Heart left ventricle (tissue), 16 donors: ENCODE measurements around the gene TBX1. TPM values are rescaled to one million over a fixed set of nuclear protein-coding genes. Genes with fewer than 3 reads are reported as not detected.

ENCODE experiments used
- ATAC-seq, 4 donors: fragments of 200-7000 bp; cut with Tn5 transposase; one replicate each; pipeline ENCODE4 v1.9.1; 2020 to 2022; ENCODE audit warnings: moderate library complexity in 4 of 4, mild to moderate bottlenecking in 3 of 4, moderate number of reproducible peaks in 1 of 4
- DNase-seq, 5 donors: peaks; one replicate each; pipeline ENCODE4 v3.0.0-alpha.2; 2020
- H3K27ac ChIP-seq, 12 donors: fragments of 200-600 bp; sonication (generic) in 4 of 12; one replicate each; pipeline versions ENCODE4 v1.5.0 to v1.8.0; 2016 to 2022; ENCODE audit warnings: mild to moderate bottlenecking in 2 of 12
- H3K27me3 ChIP-seq, 9 donors: fragments of 200-600 bp; sonication (generic) in 2 of 9; one replicate each; pipeline versions ENCODE4 v1.5.1 to v1.8.0; 2016 to 2022; ENCODE audit warnings: mild to moderate bottlenecking in 3 of 9
- H3K36me3 ChIP-seq, 9 donors: fragments of 200-600 bp; sonication (generic) in 2 of 9; one replicate each; pipeline versions ENCODE4 v1.5.0 to v1.8.0; 2018 to 2022; ENCODE audit warnings: mild to moderate bottlenecking in 2 of 9
- H3K4me1 ChIP-seq, 12 donors: fragments of 200-600 bp; sonication (generic) in 4 of 12; one replicate each; pipeline versions ENCODE4 v1.5.0 to v1.8.0; 2016 to 2022; ENCODE audit warnings: mild to moderate bottlenecking in 3 of 12
- H3K4me3 ChIP-seq, 12 donors: fragments of 200-600 bp; sonication (generic) in 4 of 12; one replicate each; pipeline versions ENCODE4 v1.5.0 to v1.8.0; 2017 to 2022; ENCODE audit warnings: mild to moderate bottlenecking in 9 of 12, moderate library complexity in 4 of 12
- H3K9me3 ChIP-seq, 12 donors: fragments of 200-600 bp; sonication (generic) in 4 of 12; one replicate each; pipeline versions ENCODE4 v1.5.0 to v1.8.0; 2016 to 2022; ENCODE audit warnings: mild to moderate bottlenecking in 1 of 12
- POLR2A ChIP-seq, 2 donors: fragments of 450-650 bp; IDR thresholded peaks; one replicate each; pipeline ENCODE4 v1.6.1; 2017; ENCODE audit warnings: antibody characterized with exemption in 2 of 2, mild to moderate bottlenecking in 2 of 2, moderate library complexity in 2 of 2
- whole genome bisulfite sequencing, 4 donors: extraction: QIAGEN DNeasy Blood & Tissue Kit in 2 of 4; methylation state at CpG; one replicate each; pipeline versions ENCODE4 v1.1.5 to v1.1.7; 2013 to 2018; 5-methylcytosine and 5-hydroxymethylcytosine counted together
- intact Hi-C, 10 donors: fragments of 100-400 bp; cut with DNase I; formaldehyde crosslinking; loops; one replicate each; pipeline versions ENCODE4 v1.11.1 to v1.14.2; 2022
- long read RNA-seq, 3 donors: library from polyadenylated mRNA; unstranded; transcript quantifications; one replicate each; pipeline ENCODE4 v2.0.0, GENCODE V29; 2020 to 2021
- polyA plus RNA-seq, 2 donors: library from polyadenylated mRNA; stranded (reverse); fragments of 200-250 nt; gene quantifications; one replicate each; pipeline ENCODE4 v1.2.3, GENCODE V29; 2013
- total RNA-seq, 9 donors: library from RNA; depleted of rRNA in 2 of 9; stranded (reverse); fragments of >200 nt in 2 of 9; fragmentation: NEBNext Ultra II Directional in 3 of 9; extraction: Animal tissue kit (Norgen Biotek cat#: 25700) in 3 of 9; gene quantifications; one replicate each; pipeline versions ENCODE4 v1.1.0 to v1.2.4, GENCODE V29; 2016 to 2023
- TF ChIP-seq, protein P1 (sequence below), 12 donors: fragments of 200-600 bp; sonication (generic) in 4 of 12; IDR thresholded peaks; one replicate each; pipeline versions ENCODE4 v1.5.0 to v1.8.0; 2018 to 2022; ENCODE audit warnings: antibody characterized with exemption in 12 of 12, mild to moderate bottlenecking in 5 of 12
- donor health status: ischemic (EF 13 %, LVEDD 7.1; RV severe dilation, severe dysfunction).
- donor health status: healthy with polysubstance abuse.
- donor health status: DM: no; HTN: yes; CAD: no.
- donor health status: DM: no; HTN: no; CAD: no.
- donor health status: ischemic (EF 25% LVEDD 6.9; RV normal size, moderate dysfunction).
- donor health status: ischemic (EF 25% LVEDD 5.7; RV mildly dilated, moderate dysfunction).
- donor health status: healthy.
- donor health status: DM: yes; HTN: yes; CAD: no.
- donor health status: ischemic (EF 35%, LVEDD 5.7; RV mildly dilated, moderate dysfunction).
- donor health status: nonischemic (EF 11% LVEDD 7.7; RV severe dilation, severe dysfunction).
- donor health status: DM: yes; HTN: yes; CAD: no.
- donor health status: PGD.
- donor health status: ischemic (EF 29% LVEDD 5.4; RV normal size, mild dysfunction).
- donor health status: nonischemic (EF 23%, LVEDD 6.1; RV moderate dilation, normal function).

The TBX1 gene
- total RNA-seq, result 1 to 10 TPM in 4 of 9 donors, under 1 TPM in 4, not detected in 1; 0.28 to 3.1 (median 1.2) TPM
- under 1 TPM; 0.11 to 0.95 TPM for polyA plus RNA-seq
- long read RNA-seq, donor 1, result 0 reads
- long read RNA-seq, donor 2, result 0 reads
- long read RNA-seq, donor 3, result 0 reads

GRCh38 chr22:19760058-19760950 lies at the start of gene TBX1:
TBX1 (plus strand) TSS chr22:19760778; CDS start chr22:19760844, 66 bp downstream.
- intact Hi-C loops, result loop anchor here in 1 of 10 donors (5.0 kb wide), 1 partner anchor 92 kb away; the partner anchor contains the start of genes GNB1L and RTL10
- no peak for ATAC-seq
- no peak for DNase-seq
- H3K4me1 ChIP-seq, result peaks cover 0 to 48% (median 18%) of the 10 kb centered on the region in 12 donors
- H3K27me3 ChIP-seq, result peaks cover 67 to 94% (median 87%) of the 10 kb centered on the region in 9 donors
- no peaks in the 10 kb centered on the region for H3K9me3 ChIP-seq
- TF ChIP-seq, protein P1, sequence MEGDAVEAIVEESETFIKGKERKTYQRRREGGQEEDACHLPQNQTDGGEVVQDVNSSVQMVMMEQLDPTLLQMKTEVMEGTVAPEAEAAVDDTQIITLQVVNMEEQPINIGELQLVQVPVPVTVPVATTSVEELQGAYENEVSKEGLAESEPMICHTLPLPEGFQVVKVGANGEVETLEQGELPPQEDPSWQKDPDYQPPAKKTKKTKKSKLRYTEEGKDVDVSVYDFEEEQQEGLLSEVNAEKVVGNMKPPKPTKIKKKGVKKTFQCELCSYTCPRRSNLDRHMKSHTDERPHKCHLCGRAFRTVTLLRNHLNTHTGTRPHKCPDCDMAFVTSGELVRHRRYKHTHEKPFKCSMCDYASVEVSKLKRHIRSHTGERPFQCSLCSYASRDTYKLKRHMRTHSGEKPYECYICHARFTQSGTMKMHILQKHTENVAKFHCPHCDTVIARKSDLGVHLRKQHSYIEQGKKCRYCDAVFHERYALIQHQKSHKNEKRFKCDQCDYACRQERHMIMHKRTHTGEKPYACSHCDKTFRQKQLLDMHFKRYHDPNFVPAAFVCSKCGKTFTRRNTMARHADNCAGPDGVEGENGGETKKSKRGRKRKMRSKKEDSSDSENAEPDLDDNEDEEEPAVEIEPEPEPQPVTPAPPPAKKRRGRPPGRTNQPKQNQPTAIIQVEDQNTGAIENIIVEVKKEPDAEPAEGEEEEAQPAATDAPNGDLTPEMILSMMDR (IDR thresholded peaks at IDR 0.05), result no peak
- no peak for TF ChIP-seq POLR2A (IDR thresholded peaks at IDR 0.05)
- H3K36me3 ChIP-seq, result no peaks in the 10 kb centered on the region
- peak within 1 kb of the TSS in 7 of 12 donors; percentile 8 to 37 (median 28) for H3K4me3 ChIP-seq
- 3 to 7% (median 5%) methylated on average over 26 to 74 of the region's 79 CpGs for WGBS, 4 donors
- H3K27ac ChIP-seq, result no peak within 1 kb of the TSS

- intact Hi-C loops, result loop anchor here in 4 of 10 donors (10.0 kb wide), 3 partner anchors 78 to 418 kb away; partner anchors contain the start of gene CLTCL1 (in 1 of the 4)
- WGBS, 4 donors, result 90 to 94% (median 94%) methylated on average over 13 of the region's 13 CpGs
- Histone ChIP-seq H3K36me3 (no peaks in the 10 kb centered on the region), H3K4me1 (peaks cover 0 to 57% (median 13%) of the 10 kb centered on the region in 12 donors), H3K4me3 (peak overlapping the region in 2 of 12 donors; percentile 47 to 68), H3K27me3 (peaks cover 0 to 24% (median 0%) of the 10 kb centered on the region in 9 donors), H3K9me3 (no peaks in the 10 kb centered on the region), H3K27ac (no peak overlapping the region)
- ATAC-seq (no peak), DNase-seq (peak in 4 of 5 donors; percentile 16 to 39 (median 18))
- TF ChIP-seq POLR2A (IDR thresholded peaks at IDR 0.05), result no peak
- TF ChIP-seq, protein P1 (IDR thresholded peaks at IDR 0.05), result no peak
These were observed 47.3 kb upstream of the TBX1 start for GRCh38 chr22:19713245-19713644.

DNA sequence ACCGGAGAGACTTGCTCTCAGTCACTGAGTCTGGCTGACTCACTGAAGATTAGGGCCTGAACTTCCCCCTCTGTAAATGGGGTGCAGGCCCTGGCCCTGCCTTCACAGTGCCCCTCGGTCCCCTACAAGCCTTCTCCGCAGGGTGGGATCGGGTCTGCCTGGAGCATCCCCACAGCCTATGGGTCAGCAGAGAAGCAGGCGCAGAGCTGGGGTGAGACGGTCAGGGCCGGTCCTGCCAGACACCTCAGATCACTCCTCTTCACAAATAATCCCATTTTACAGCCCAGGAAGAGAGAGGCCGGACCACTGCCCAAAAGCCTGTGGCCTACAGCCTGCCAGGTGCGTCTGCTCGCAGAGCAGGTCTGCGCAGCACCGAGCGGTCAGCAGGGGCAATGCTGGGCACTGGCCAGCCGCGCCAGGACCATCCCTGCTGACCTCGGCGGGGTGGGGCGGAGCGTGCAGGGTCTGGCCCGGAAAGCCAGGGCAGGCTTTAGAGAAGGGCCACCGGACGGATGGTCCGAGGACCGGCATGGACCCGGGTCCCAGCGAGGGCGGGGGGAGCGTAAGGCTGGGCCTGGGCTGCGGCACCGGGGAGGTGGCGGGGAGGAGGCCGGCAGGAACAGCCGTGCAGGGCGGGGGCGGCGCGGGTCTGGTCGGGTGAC lies 46.8 kb upstream of the TBX1 start:
- ATAC-seq (peak in 2 of 4 donors; percentile 1 to 2), DNase-seq (peak in 2 of 5 donors; percentile 33 to 68)
- TF ChIP-seq, protein P1 (IDR thresholded peaks at IDR 0.05), result no peak
- TF ChIP-seq POLR2A (IDR thresholded peaks at IDR 0.05), result no peak
- H3K4me3 ChIP-seq, result peak overlapping the region; percentile 25 to 83 (median 64)
- intact Hi-C loops, result loop anchor here in 5 of 10 donors (1.0 to 10.0 kb wide), 4 partner anchors 79 to 419 kb away; partner anchors contain the start of gene CLTCL1 (in 1 of the 5)
- H3K4me1 ChIP-seq, result peaks cover 0 to 57% (median 18%) of the 10 kb centered on the region in 12 donors
- H3K27me3 ChIP-seq, result peaks cover 0 to 29% (median 0%) of the 10 kb centered on the region in 9 donors
- WGBS, 4 donors, result 20 to 25% (median 24%) methylated on average over 26 to 38 of the region's 38 CpGs
- H3K27ac ChIP-seq, result peak overlapping the region in 3 of 12 donors; percentile 8 to 48 (median 13)
- no peaks in the 10 kb centered on the region for H3K9me3 ChIP-seq
- H3K36me3 ChIP-seq, result no peaks in the 10 kb centered on the region
